OCI-M2 (cell line): ENCODE data around the gene DFFA.
A peak's percentile ranks its signal among the peaks of the same experiment; 100 is the strongest.
"Not testable (repeated sequence)": the region's sequence is repeated elsewhere in the genome, so short reads cannot be mapped to it uniquely, and the experiment has no call there.

ENCODE experiments used
- DNase-seq: peaks from one replicate; lab custom pipeline; 2025; ENCODE audit not compliant: unreplicated experiment; lab: John Stamatoyannopoulos, UW

Gene DFFA

GRCh38 chr1:10431070-10431730 lies 41.1 kb downstream of the DFFA start:
- no peak for DNase-seq

- DNase-seq = peak; percentile 46
These were observed 41.9 kb downstream of the DFFA start, which contains the start of gene CENPS for GRCh38 chr1:10430216-10431069. CENPS (plus strand) TSS chr1:10430433; CDS start chr1:10430518, 85 bp downstream.

GRCh38 chr1:10429868-10430215 lies 42.5 kb downstream of the DFFA start:
- DNase-seq = no peak

- no peak for DNase-seq
These were observed 43.3 kb downstream of the DFFA start for GRCh38 chr1:10428984-10429383.

- DNase-seq = not testable (repeated sequence)
These were observed 45.8 kb downstream of the DFFA start for GRCh38 chr1:10426535-10426848.

GRCh38 chr1:10425826-10426534 lies 46.3 kb downstream of the DFFA start:
- not testable (repeated sequence) for DNase-seq

GRCh38 chr1:10424651-10425050 lies 47.7 kb downstream of the DFFA start:
- no peak for DNase-seq

GRCh38 chr1:10424034-10424433 lies 48.3 kb downstream of the DFFA start:
- no peak for DNase-seq

GRCh38 chr1:10421637-10422036 lies 50.7 kb downstream of the DFFA start:
- DNase-seq = no peak

- DNase-seq = no peak
These were observed 53.0 kb downstream of the DFFA start for GRCh38 chr1:10419351-10419750.

- DNase-seq = not testable (repeated sequence)
These were observed 53.6 kb downstream of the DFFA start for GRCh38 chr1:10418741-10419140.

- not testable (repeated sequence) for DNase-seq
These were observed 56.4 kb downstream of the DFFA start for GRCh38 chr1:10415967-10416366.

- DNase-seq = no peak
These were observed 57.0 kb downstream of the DFFA start for GRCh38 chr1:10415211-10415930.

- DNase-seq = no peak
These were observed 65.1 kb downstream of the DFFA start for GRCh38 chr1:10407201-10407600.
